Breast epithelium (tissue), 4 donors: ENCODE measurements around the gene GREM2. TPM values are rescaled to one million over a fixed set of nuclear protein-coding genes. Genes with fewer than 3 reads are reported as not detected.

Experiments used
- DNase-seq, 2 donors: peaks; one replicate each; pipeline ENCODE4 v3.0.0-alpha.2; 2019; ENCODE audit warnings: low spot score in 2 of 2
- H3K27ac ChIP-seq, 2 donors: fragments of 200-600 bp; sonication (generic) in 1 of 2; one replicate each; pipeline ENCODE4 v1.5.1; 2016 to 2019; ENCODE audit warnings: mild to moderate bottlenecking in 1 of 2
- H3K27me3 ChIP-seq, 2 donors: fragments of 200-600 bp; sonication (generic) in 1 of 2; one replicate each; pipeline versions ENCODE4 v1.5.1 to v1.6.0; 2017 to 2019; ENCODE audit warnings: control low read depth in 1 of 2, mild to moderate bottlenecking in 1 of 2
- H3K36me3 ChIP-seq: fragments of 200-600 bp; one replicate; pipeline ENCODE4 v1.5.1; 2019
- H3K4me1 ChIP-seq, 2 donors: fragments of 200-600 bp; sonication (generic); one replicate each; pipeline ENCODE4 v1.5.1; 2016 to 2019; ENCODE audit warnings: control low read depth in 1 of 2
- H3K4me3 ChIP-seq, 3 donors: fragments of 200-600 bp; sonication (generic); 1 replicate in 2 of 3; 2 replicates in 1 of 3; pipeline ENCODE4 v1.5.1; 2016 to 2019; ENCODE audit warnings: mild to moderate bottlenecking in 3 of 3, moderate library complexity in 2 of 3
- H3K9me3 ChIP-seq, 2 donors: fragments of 200-600 bp; sonication (generic) in 1 of 2; one replicate each; pipeline ENCODE4 v1.5.1; 2016 to 2019; ENCODE audit warnings: control low read depth in 1 of 2
- POLR2A ChIP-seq: fragments of 450-650 bp; IDR thresholded peaks from one replicate; pipeline ENCODE4 v1.6.1; 2016; ENCODE audit warnings: antibody characterized with exemption, mild to moderate bottlenecking, moderate library complexity
- POLR2AphosphoS5 ChIP-seq, 3 donors: sonication (generic); formaldehyde crosslinking; IDR thresholded peaks; one replicate each; pipeline ENCODE4 v1.6.1; 2017; ENCODE audit warnings: antibody characterized with exemption in 3 of 3
- intact Hi-C: fragments of 100-400 bp; cut with DNase I; formaldehyde crosslinking; loops from one replicate; pipeline ENCODE4 v1.15.1; 2023; ENCODE audit warnings: low total_unique reads
- total RNA-seq, 3 donors: library from RNA; depleted of rRNA; stranded (reverse); fragments of >200 nt; gene quantifications; one replicate each; pipeline ENCODE4 v1.1.0, GENCODE V29; 2016
- TF ChIP-seq, protein P1 (sequence below), 3 donors: fragments of 450-650 bp; IDR thresholded peaks; one replicate each; pipeline ENCODE4 v1.5.1; 2016 to 2017; ENCODE audit warnings: antibody characterized with exemption in 3 of 3, mild to moderate bottlenecking in 3 of 3, moderate library complexity in 3 of 3

GREM2 gene
- 1 to 10 TPM in 2 of 3 donors, under 1 TPM in 1; 0.16 to 2.0 (median 1.0) TPM for total RNA-seq

DNA sequence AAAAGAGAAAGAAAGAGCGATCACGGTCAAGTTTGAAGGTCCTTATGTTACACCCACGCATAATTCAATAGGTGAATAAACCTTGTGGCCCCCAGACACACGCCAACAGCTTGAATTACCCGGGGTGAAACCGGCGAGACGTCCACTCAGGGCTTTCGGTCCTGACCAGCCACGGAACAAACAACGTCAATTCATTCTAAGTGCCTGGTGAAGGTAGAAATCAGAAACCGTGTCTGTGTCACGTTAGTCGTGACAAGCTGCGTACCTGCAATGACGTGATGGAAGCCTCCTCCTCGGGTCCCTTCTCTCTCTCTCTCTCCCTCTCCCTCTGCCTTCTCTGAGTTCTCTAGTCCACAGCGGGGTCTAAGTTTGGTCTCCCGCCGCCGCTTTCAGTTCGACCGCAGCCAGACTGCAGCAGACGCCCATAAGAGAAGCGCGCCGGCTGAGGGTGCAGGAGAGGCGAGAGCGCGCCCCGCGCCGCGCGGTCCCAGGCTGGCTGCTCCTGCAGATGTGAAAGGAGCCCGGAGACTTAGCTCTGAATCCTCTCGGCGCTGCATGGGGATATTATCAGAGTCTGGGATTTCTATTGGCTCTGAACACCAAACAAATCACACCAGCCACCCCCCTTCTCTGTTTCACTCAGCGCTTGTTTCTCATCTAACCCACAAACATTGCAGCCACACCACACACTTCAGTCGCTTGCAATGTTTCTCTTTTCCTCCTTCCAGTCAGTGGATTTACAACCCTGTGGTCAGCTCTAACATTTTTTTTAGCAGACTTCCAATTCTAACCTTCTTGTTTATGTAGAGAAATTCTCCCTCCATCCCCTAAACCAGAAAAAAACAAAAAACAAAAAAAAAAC, at the start of gene GREM2:
Gene GREM2, minus strand, starts transcription at position 537 of the 862 bp plus-strand sequence. CDS start 118,680 bp downstream, outside the sequence.
- H3K4me1 ChIP-seq, result no peaks in the 10 kb centered on the region
- peak within 1 kb of the TSS; percentile 51 to 65 (median 56) for H3K4me3 ChIP-seq
- intact Hi-C loops, result no loop called here
- TF ChIP-seq POLR2AphosphoS5 (IDR thresholded peaks at IDR 0.05) (no peak), POLR2A (no peak)
- TF ChIP-seq, protein P1, sequence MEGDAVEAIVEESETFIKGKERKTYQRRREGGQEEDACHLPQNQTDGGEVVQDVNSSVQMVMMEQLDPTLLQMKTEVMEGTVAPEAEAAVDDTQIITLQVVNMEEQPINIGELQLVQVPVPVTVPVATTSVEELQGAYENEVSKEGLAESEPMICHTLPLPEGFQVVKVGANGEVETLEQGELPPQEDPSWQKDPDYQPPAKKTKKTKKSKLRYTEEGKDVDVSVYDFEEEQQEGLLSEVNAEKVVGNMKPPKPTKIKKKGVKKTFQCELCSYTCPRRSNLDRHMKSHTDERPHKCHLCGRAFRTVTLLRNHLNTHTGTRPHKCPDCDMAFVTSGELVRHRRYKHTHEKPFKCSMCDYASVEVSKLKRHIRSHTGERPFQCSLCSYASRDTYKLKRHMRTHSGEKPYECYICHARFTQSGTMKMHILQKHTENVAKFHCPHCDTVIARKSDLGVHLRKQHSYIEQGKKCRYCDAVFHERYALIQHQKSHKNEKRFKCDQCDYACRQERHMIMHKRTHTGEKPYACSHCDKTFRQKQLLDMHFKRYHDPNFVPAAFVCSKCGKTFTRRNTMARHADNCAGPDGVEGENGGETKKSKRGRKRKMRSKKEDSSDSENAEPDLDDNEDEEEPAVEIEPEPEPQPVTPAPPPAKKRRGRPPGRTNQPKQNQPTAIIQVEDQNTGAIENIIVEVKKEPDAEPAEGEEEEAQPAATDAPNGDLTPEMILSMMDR (IDR thresholded peaks at IDR 0.05), result no peak
- DNase-seq, result peak; percentile 23 to 54
- H3K9me3 ChIP-seq, result no peaks in the 10 kb centered on the region
- H3K36me3 ChIP-seq, result no peaks in the 10 kb centered on the region
- peak within 1 kb of the TSS in 1 of 2 donors; percentile 42 for H3K27ac ChIP-seq
- H3K27me3 ChIP-seq, result no peaks in the 10 kb centered on the region

DNA sequence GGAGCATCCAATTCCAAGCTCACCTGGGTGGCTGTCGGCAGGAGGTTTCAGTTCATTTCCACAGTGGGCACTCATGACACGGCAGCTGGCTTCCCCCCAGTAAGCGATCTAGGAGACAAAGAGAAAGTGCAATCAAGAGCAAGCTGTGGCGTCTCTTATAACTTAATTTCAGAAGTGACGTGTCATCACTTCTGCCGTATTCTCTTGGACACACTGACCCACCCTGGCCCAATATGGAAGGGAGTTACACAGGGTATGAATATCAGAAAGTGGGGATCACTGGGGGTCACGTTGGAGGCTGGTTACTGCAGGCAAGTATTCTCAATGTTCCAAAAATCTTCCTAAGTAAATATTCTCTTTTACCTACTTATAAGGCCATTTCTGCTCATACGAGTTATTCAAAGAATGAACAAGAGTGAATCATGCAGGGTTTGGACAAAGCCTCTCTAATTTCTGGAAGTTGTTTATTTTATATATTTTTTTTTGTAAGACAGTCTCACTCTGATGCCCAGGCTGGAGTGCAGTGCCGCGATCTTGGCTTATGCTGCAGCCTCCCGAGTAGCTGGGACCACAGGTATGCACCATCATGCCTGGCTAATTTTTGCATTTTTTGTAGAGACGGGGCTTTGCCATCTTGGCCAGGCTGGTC, 46.5 kb upstream of the GREM2 start:
- TF ChIP-seq POLR2AphosphoS5 (IDR thresholded peaks at IDR 0.05) (no peak), POLR2A (no peak)
- TF ChIP-seq, protein P1 (IDR thresholded peaks at IDR 0.05), result no peak
- Histone ChIP-seq H3K27me3 (no peaks in the 10 kb centered on the region), H3K9me3 (no peaks in the 10 kb centered on the region), H3K36me3 (no peaks in the 10 kb centered on the region), H3K27ac (no peak overlapping the region), H3K4me1 (no peaks in the 10 kb centered on the region), H3K4me3 (no peak overlapping the region)
- intact Hi-C loops, result no loop called here
- no peak for DNase-seq

DNA sequence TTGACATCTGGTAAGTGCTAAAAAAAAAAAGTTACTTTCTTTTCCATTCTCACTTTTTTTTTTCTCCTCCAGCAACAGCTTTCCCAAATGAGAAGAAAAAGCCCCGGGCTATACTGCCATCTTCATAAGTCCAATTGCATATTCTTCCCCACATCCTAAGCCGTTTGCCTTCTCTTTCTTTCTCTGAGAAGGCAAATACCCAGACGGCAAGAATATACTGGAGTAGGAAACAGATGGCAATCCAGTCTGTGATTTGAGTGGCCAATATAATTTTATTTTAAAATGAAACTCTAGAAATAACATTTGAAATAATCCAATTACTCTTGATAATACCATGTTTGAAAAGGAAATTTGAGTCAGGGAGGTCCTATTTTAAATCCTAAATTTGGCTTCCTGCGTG, 44.6 kb upstream of the GREM2 start:
- Histone ChIP-seq H3K4me1 (no peaks in the 10 kb centered on the region), H3K27ac (no peak overlapping the region), H3K9me3 (no peaks in the 10 kb centered on the region), H3K27me3 (no peaks in the 10 kb centered on the region), H3K36me3 (no peaks in the 10 kb centered on the region), H3K4me3 (no peak overlapping the region)
- intact Hi-C loops, result no loop called here
- TF ChIP-seq, protein P1 (IDR thresholded peaks at IDR 0.05), result no peak
- no peak for TF ChIP-seq POLR2A
- TF ChIP-seq POLR2AphosphoS5 (IDR thresholded peaks at IDR 0.05), result no peak
- no peak for DNase-seq

DNA sequence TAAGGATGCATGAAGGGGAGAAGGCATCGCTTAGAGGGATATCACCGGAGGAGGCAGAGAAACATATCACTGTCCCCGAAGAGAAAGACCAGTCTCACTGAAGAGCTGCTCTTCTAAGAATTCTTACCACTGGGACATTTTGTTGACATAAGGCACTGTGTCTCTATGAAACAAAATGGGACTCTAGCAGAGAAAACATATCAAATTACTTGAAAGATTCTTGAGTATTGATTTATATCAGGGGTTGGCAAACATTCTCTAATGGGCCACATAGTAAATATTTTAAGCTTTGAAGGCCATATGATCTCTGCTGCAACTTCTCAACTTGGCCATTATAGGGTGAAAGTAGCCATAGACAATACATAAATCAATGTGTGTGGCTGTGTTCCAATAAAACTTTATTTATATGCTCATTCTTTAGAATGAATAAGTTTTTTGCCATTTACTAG, 41.0 kb upstream of the GREM2 start:
- peak overlapping the region in 1 of 3 donors; percentile 25 for H3K4me3 ChIP-seq
- no peaks in the 10 kb centered on the region for H3K36me3 ChIP-seq
- no peak for DNase-seq
- TF ChIP-seq POLR2A (no peak), POLR2AphosphoS5 (IDR thresholded peaks at IDR 0.05) (no peak)
- TF ChIP-seq, protein P1 (IDR thresholded peaks at IDR 0.05), result no peak
- no peaks in the 10 kb centered on the region for H3K4me1 ChIP-seq
- H3K27ac ChIP-seq, result peak overlapping the region in 1 of 2 donors; percentile 26
- H3K27me3 ChIP-seq, result no peaks in the 10 kb centered on the region
- no peaks in the 10 kb centered on the region for H3K9me3 ChIP-seq
- intact Hi-C loops, result no loop called here

DNA sequence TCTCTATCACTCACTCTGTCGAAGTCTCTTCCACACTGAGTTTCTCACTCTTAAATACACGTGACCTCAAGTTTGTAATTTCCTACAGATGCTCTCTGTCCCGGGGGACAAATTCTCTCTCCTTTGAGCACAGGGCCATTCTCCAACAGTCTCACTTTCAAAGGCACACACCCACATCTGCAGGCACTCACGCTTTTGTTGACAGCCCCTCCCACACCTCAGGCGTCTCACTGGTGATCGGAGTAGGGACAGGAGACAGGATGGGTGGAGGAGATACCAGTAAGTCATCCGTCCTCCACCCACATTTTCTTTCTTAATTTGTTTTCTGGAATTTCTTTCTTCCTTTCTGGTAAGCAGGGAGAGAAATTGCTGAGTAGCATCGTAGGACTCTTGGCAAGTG, 40.6 kb upstream of the GREM2 start:
- peak overlapping the region in 1 of 2 donors; percentile 26 for H3K27ac ChIP-seq
- H3K4me3 ChIP-seq, result peak overlapping the region in 1 of 3 donors; percentile 25
- no peaks in the 10 kb centered on the region for H3K27me3 ChIP-seq
- no peak for DNase-seq
- H3K9me3 ChIP-seq, result no peaks in the 10 kb centered on the region
- no peaks in the 10 kb centered on the region for H3K36me3 ChIP-seq
- no peaks in the 10 kb centered on the region for H3K4me1 ChIP-seq
- intact Hi-C loops, result no loop called here
- TF ChIP-seq POLR2A, result no peak
- TF ChIP-seq, protein P1 (IDR thresholded peaks at IDR 0.05), result no peak
- TF ChIP-seq POLR2AphosphoS5 (IDR thresholded peaks at IDR 0.05), result no peak
